CD4-positive, alpha-beta T cell treated with Interleukin-4 for 4 hours (primary cell): Measurements from ENCODE around the gene OS9.
A peak's percentile ranks its signal among the peaks of the same experiment; 100 is the strongest.

Experiments
- DNase-seq: peaks from one replicate; pipeline ENCODE4 v3.0.0-alpha.2; 2020

OS9 gene

GRCh38 chr12:57754411-57755193, 60.7 kb downstream of the OS9 start, which contains the start of gene MARCHF9:
Gene MARCHF9 (plus strand): TSS chr12:57755103. CDS start chr12:57755529, 426 bp downstream.
- DNase-seq = peak; percentile 92

DNA sequence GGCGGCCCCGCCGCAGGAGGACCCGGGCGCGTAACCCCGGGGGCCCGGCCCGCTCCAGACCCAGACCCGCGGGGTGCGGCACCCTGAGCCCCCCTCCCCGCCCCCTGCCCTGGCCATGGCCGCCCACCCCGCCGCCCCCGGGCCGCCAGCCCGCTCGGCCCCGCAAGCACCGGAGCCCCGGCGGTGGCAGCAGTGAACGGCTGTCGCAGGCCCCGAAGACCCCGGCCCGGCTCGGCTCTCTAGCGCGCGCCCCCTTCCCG, 61.2 kb downstream of the OS9 start:
- DNase-seq = no peak

GRCh38 chr12:57755454-57756372, 61.8 kb downstream of the OS9 start:
- DNase-seq = peak; percentile 16

- peak; percentile 62 for DNase-seq
These were observed 62.7 kb downstream of the OS9 start for GRCh38 chr12:57756406-57757341.

DNA sequence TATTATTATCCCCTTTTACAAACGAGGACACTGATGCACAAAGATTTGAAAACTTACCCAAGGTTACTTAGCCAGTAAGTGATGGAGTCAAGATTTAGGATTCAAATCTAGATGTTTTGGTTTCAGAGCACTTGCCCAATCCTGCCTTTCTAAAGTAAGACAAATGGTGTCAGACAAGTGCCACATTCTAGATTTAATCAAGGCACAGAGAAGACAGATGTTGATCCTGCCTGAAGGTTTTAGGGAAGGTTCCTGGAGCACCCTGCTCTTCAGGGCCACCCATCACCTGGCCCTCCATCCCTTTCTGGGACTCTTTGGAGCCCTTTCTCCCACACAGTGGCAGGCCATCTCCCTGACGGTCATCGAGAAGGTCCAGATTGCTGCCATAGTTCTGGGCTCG, 63.8 kb downstream of the OS9 start:
- no peak for DNase-seq

DNA sequence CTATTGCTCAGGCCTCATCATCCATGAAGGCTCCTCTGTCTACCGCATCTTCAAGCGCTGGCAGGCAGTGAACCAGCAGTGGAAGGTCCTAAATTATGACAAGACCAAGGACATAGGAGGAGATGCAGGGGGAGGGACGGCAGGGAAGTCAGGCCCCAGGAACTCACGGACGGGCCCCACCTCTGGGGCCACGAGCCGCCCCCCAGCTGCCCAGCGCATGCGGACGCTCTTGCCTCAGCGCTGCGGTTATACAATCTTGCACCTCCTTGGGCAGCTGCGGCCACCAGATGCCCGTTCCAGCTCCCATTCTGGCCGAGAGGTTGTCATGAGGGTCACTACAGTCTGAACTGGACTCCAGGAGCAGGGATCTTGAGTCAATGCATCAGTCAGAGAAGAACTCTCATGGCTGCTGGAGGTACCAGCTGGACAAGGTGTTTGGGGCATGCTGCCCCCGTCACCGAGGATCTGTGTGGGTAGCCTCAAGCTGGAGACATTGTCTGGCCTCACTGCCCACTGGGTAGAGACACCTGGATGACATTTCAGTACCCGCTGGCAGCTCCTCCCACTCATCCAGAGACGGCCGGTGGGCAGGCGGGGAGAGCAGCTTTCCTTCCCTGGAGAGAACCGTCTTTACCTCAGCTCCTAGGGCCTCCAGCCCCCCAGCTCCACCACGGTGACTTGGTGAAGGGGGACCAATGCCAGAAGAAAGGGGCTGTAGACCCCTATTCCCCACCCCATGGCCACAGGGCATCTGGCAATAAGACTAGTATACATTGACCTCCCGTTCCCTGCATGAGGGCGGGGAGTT, 64.8 kb downstream of the OS9 start:
- no peak for DNase-seq

DNA sequence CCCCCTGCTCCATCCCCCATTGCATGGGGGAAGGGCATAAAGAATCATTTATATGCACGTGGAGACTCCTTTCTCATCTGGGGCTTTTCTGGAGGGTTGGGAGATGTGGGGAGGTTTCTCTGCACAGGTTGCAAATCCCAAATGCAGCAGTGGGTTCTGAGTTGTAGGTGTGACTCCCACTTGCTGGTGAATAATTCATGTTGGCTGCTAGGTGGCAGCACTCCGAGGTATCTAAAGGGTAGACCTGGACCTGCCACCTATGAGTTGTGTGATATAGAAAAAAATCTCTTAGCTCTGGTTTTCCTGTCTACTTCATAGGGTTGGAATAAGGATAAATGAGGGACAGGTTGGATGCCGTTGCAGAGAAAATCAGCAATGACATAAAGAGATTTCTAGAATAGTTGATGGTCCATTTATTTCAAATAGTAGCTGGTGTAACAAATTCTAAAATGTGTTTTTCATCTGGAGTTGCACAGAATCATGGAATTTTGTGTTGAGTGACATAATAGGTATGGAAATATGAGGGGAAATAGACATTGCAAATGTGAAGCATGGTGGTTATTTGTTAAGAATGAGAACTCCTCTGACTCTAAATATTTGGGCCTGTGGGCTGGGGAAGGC, 65.5 kb downstream of the OS9 start:
- peak; percentile 57 for DNase-seq

DNA sequence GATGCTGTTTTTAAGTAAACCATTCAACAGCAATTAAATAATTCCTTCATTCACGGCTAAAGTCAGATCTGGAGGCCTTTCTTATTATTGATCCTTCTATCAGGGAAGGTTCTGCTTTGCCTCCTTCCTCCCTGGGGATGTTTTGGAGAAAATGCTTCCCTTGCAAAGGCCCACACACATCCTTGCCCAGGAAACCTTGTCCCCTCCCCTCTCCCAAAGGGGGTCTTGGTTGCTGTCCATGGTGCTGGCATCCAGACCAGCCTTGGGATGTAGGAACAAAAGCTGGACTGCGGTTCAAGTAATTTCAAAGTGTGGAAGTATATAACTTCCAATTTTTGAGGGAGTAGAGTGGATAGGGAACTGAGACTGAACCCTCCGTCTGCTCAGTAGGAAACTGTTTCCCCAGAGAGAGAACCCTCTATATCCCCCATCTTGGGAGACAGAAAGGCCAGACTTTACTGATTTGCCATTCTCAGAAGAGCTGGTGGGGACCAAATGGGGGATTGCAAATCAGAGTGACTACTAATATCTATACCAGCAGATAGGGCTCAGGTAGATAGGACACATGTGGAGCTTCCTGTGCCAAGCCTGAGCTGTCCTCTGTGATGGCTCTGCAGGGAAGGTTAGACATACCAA, 66.5 kb downstream of the OS9 start:
- DNase-seq = no peak

GRCh38 chr12:57761391-57761998, 67.6 kb downstream of the OS9 start:
- no peak for DNase-seq

DNA sequence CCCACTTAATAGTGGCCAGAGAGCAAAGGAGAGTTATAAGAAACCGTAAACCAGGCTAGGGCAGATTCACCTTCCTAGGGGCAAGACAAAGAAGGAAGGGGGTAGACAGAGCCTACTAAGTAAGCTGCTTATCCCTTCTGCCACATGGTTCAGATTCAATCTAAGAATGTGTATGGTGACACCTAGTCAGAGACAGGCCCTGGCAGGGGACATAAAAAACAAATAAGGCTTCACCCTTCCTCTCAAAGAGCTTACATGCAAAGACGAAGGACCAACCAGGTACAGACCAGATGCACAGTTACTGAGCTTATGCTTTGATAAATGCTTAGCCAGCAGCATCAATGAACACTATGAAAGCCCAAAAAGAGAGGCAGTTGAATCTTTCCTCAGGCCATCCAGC, 68.5 kb downstream of the OS9 start:
- no peak for DNase-seq

DNA sequence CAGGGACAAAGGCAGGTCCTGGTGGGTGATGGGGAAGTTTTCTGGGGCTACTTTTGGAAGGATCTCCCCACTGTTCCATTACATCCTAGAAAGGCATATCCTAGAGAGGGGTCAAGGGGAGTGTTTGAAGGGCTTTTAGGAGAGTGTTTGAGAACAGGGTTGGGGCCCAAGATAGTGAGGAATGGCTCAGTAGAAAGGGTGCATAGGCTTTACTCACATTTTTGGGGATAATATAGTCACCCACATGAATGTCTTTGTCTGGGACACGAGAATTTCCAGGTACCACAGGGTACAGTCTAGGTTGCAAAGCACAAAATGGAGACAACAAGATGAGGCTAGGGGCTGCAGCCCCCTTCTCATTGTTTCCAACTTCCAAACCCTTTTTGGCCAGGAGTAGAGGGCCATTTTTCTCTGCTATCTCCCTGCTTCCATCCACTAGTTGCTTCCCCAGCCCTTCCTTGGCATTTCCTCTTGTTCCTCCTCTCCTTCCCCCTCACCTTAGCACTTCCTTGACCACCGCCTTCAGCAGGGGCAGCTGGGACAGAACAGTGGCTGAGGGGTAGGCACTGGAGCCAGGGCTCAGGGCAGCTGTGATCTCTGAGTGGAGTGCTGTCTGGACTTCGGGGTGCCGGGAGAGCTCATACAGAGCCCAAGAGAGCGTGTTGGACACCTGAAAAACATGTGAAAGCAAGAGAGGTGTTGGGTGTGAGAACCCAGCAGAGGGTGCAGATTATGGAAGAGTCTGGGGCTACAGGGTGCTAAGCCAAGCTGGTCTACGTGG, 70.1 kb downstream of the OS9 start:
- DNase-seq = no peak

DNA sequence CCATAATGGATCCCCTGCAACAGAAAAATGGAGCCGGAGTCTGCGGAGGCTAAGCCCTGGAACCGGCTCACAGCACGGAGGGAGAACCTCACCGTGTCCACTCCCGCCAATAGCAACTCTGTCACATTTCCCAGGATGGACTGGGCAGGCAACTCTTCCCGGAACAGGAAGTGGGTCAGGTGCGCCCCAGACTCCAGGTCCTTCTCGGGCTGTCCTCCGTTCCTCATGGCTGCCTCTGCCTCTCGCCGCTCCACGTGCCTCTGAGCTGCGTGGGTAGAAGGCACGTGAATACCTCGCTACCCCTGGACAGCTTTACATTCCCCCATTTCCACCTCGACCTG, 70.7 kb downstream of the OS9 start:
- no peak for DNase-seq

DNA sequence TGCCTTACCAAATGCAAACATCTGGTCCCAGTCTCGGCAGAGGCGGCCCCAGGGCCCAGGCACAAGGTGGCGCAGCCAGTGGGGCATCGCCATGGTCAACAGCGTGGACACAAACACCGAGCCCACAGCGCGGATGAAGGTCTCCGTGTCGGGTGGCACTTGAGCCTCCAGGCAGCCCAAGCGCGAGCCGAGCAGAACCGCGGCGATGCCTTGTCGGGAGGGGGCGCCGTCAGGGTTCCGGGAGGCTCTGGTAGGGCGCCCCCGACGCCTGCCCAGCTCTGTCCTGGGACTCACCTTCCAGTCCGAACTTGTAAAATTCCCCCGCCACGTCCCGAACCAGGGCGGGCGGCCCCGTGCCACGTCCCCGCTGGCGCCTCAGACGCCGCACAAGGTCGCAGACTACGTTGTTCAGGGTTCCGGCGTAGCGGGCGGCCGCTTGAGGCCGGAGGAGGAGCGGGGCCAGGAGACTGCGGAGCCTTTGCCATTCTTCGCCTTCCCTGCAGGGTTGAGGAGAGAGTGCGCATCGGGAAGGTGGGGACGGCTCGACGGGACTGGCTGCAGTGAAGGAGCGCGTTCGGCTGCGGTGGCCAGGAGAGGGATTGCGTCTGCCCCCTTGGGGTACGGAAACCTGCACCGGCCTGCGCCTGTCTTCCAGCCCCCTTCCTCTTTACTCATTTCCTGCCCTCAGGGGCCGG, 71.2 kb downstream of the OS9 start:
- DNase-seq = peak; percentile 36

GRCh38 chr12:57765698-57766463, 71.9 kb downstream of the OS9 start:
- no peak for DNase-seq

DNA sequence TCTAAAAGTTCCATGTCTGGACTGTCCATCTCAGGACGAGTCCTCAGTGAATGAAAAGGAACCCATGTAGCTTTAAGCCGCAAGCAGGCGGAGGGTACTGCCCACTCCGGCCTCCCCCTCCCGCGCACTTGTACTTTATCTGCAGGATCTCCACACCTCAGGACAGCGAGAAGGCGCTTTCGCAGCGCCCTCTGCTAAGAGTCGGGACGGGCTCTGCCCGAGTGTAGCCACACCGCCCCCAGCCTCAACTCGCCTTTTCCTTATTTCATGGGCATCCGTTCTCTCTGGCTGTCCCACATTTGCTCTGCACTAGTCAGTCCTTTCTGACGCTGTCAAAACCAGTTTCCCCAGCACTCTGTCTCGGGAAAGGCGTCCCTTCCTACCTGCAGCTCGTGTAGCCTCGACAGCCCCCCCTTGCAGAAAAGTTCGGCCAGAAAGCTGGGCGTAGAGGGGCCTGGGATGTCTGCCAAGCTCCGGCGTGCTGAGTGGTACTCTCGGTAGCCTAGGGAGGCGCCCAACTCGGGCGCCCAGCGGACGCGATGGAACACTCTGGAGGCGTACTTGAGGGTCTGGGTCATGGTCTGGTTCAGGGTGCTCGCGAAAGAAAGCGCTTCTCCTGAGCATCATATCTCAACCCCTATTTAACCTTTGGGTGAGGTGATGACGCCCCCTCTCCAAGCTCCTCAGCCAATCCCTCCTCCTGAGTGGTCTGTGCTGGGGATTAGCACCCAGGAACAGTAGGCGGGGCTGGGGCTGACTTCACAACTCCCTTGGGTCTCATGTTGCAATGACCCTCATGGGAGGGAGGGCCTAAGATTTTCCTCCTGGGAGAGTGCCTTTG, 72.8 kb downstream of the OS9 start, which contains the start of gene CYP27B1:
Gene CYP27B1 (minus strand): TSS at position 615 of the 841 bp plus-strand sequence. CDS start 37 bp downstream, at position 578.
- no peak for DNase-seq

- no peak for DNase-seq
These were observed 73.4 kb downstream of the OS9 start for GRCh38 chr12:57767305-57767698.

GRCh38 chr12:57767876-57768275, 73.9 kb downstream of the OS9 start:
- DNase-seq = no peak
